Endothelial cell of umbilical vein (primary cell): Measurements from ENCODE around the gene NRF1. TPM values are rescaled to one million over a fixed set of nuclear protein-coding genes. Genes with fewer than 3 reads are reported as not detected.

Experiments used
- BruUV-seq: library from RNA; stranded (reverse); fragments of 400-500 nt; replicated peaks from 2 replicates; lab custom pipeline; 2021; lab: Mats Ljungman, UMichigan
- CTCF ChIA-PET: fragments of 300-600, 350-600 bp; sonication (Branson Sonifier 250); formaldehyde crosslinking; loops from one replicate; lab custom pipeline; 2021; ENCODE audit warnings: antibody characterized with exemption, inconsistent platforms; lab: Charles Lee
- POLR2A ChIA-PET: fragments of 300-600, 350-600 bp; sonication (Branson Sonifier 250); formaldehyde crosslinking; loops from one replicate; lab custom pipeline; 2021; ENCODE audit warnings: antibody characterized with exemption, inconsistent platforms; lab: Charles Lee
- DNase-seq: peaks from one replicate; pipeline ENCODE4 v3.0.0-alpha.2; 2011; ENCODE audit warnings: low read depth, low spot score
- FAIRE-seq: peaks from 2 replicates; lab custom pipeline; 2011; peaks lifted over from hg19 to GRCh38; lab: Jason Lieb, UNC
- H2AFZ ChIP-seq: 2 replicates; pipeline ENCODE4 v1.6.0; 2012; ENCODE audit warnings: low read depth, low read length, control low read depth, inconsistent platforms
- H3K27ac ChIP-seq: 2 replicates; pipeline ENCODE4 v1.5.1; 2011; ENCODE audit warnings: low read depth, mild to moderate bottlenecking, control low read depth, low read length, moderate library complexity; ENCODE audit not compliant: insufficient read depth
- H3K27me3 ChIP-seq, 2 experiments: 2 replicates each; pipeline versions ENCODE4 v1.6.0 to v1.6.1; 2011; ENCODE audit warnings: low read length in 2 of 2, mixed read lengths in 1 of 2; ENCODE audit not compliant: control insufficient read depth in 2 of 2, insufficient read depth in 2 of 2
- H3K36me3 ChIP-seq, 2 experiments: 2 replicates in 1 of 2; 3 replicates in 1 of 2; pipeline ENCODE4 v1.5.1; 2011; ENCODE audit warnings: low read length in 2 of 2, mild to moderate bottlenecking in 1 of 2, moderate library complexity in 1 of 2; ENCODE audit not compliant: control insufficient read depth in 2 of 2, insufficient read depth in 2 of 2; ENCODE audit errors: extremely low read depth in 1 of 2
- H3K4me1 ChIP-seq: 3 replicates; pipeline ENCODE4 v1.5.1; 2011; ENCODE audit warnings: mild to moderate bottlenecking, low read length; ENCODE audit not compliant: control insufficient read depth, insufficient read depth; ENCODE audit errors: extremely low read depth
- H3K4me2 ChIP-seq: 2 replicates; pipeline ENCODE4 v1.6.1; 2011; ENCODE audit warnings: low read length, control low read depth, mixed read lengths; ENCODE audit not compliant: insufficient read depth
- H3K4me3 ChIP-seq, 3 experiments: fragments of 200-600 bp in 1 of 3; sonication (generic), shearing (Covaris generic) in 1 of 3; replicated peaks in 1 of 3; 2 replicates each; pipeline ENCODE4 v1.5.1; 2011 to 2016; ENCODE audit warnings: control low read depth in 3 of 3, low read length in 3 of 3, mild to moderate bottlenecking in 2 of 3, inconsistent platforms in 1 of 3, low read depth in 1 of 3, moderate library complexity in 1 of 3; ENCODE audit not compliant: insufficient read depth in 1 of 3
- H3K79me2 ChIP-seq: 2 replicates; pipeline ENCODE4 v1.6.0; 2012; ENCODE audit warnings: low read length, inconsistent platforms; ENCODE audit not compliant: control insufficient read depth, insufficient read depth
- H3K9ac ChIP-seq: replicated peaks from 2 replicates; pipeline ENCODE3; 2011; ENCODE audit warnings: low read length, control low read depth; ENCODE audit not compliant: insufficient read depth; ENCODE audit errors: extremely low read depth
- H3K9me1 ChIP-seq: replicated peaks from 3 replicates; pipeline ENCODE4 v1.6.0; 2011; ENCODE audit warnings: mild to moderate bottlenecking, low read length; ENCODE audit not compliant: control insufficient read depth, insufficient read depth; ENCODE audit errors: extremely low read depth
- H3K9me3 ChIP-seq: replicated peaks from 2 replicates; pipeline ENCODE4 v1.5.1; 2012; ENCODE audit warnings: low read length, inconsistent platforms; ENCODE audit not compliant: control insufficient read depth, insufficient read depth
- H4K20me1 ChIP-seq: replicated peaks from 2 replicates; pipeline ENCODE3; 2011; ENCODE audit warnings: mild to moderate bottlenecking, low read length; ENCODE audit not compliant: control insufficient read depth, insufficient read depth; ENCODE audit errors: extremely low read depth
- CTCF ChIP-seq, 2 donors: IDR thresholded peaks; 1 replicate in 1 of 2; 2 replicates in 1 of 2; pipeline ENCODE4 v1.5.1; 2011; ENCODE audit warnings: low read length in 2 of 2, mild to moderate bottlenecking in 2 of 2, moderate library complexity in 2 of 2, control low read depth in 1 of 2, inconsistent platforms in 1 of 2, low read depth in 1 of 2; ENCODE audit not compliant: insufficient read depth in 1 of 2; ENCODE audit errors: extremely low read depth in 1 of 2
- EZH2 ChIP-seq: IDR thresholded peaks from 2 replicates; pipeline ENCODE4 v1.6.1; 2012; ENCODE audit warnings: borderline replicate concordance, low read depth, mild to moderate bottlenecking, moderate library complexity, low read length, inconsistent platforms; ENCODE audit not compliant: severe bottlenecking
- FOS ChIP-seq: IDR thresholded peaks from 2 replicates; pipeline ENCODE4 v1.6.1; 2011; ENCODE audit warnings: mild to moderate bottlenecking, low read length, moderate library complexity, borderline replicate concordance; ENCODE audit not compliant: insufficient read depth
- GATA2 ChIP-seq: IDR thresholded peaks from 2 replicates; pipeline ENCODE4 v1.7.0; 2011; ENCODE audit warnings: low read depth, mild to moderate bottlenecking, moderate library complexity, mixed read lengths, low read length; ENCODE audit not compliant: insufficient read length, insufficient read depth
- JUN ChIP-seq: IDR thresholded peaks from 2 replicates; pipeline ENCODE4 v1.6.1; 2011; ENCODE audit warnings: borderline replicate concordance, low read depth; ENCODE audit not compliant: insufficient read length, insufficient read depth
- MAX ChIP-seq: IDR thresholded peaks from 2 replicates; pipeline ENCODE4 v1.6.1; 2011; ENCODE audit not compliant: insufficient read depth, insufficient read length
- MYC ChIP-seq: IDR thresholded peaks from one replicate; pipeline ENCODE4 v1.6.1; 2011; ENCODE audit warnings: mild to moderate bottlenecking, low read depth, low read length
- POLR2A ChIP-seq: IDR thresholded peaks from 2 replicates; pipeline ENCODE4 v1.6.1; 2012; ENCODE audit warnings: low read depth, mild to moderate bottlenecking, control low read depth, low read length
- POLR2AphosphoS5 ChIP-seq: IDR thresholded peaks from 2 replicates; pipeline ENCODE4 v1.6.1; 2012; ENCODE audit warnings: low read depth, mild to moderate bottlenecking, control low read depth, low read length, moderate library complexity; ENCODE audit not compliant: insufficient read depth
- dilution Hi-C: fragments of 300-500 bp; cut with MboI; formaldehyde crosslinking; loops from one replicate; pipeline ENCODE4 v1.15.0; 2019; ENCODE audit warnings: low sequenced_read_pairs; ENCODE audit not compliant: extremely low pct_ligation_motif_present
- intact Hi-C: fragments of 100-400 bp; cut with micrococcal nuclease; formaldehyde crosslinking; loops from one replicate; pipeline ENCODE4 v1.10.0; 2022
- polyA plus RNA-seq, 4 experiments: library from polyadenylated mRNA; depleted of rRNA in 3 of 4; stranded (reverse) in 3 of 4; unstranded in 1 of 4; fragments of >200 nt; gene quantifications; 2 replicates each; pipeline versions ENCODE4 v1.2.1 to v1.2.3, GENCODE V29; 2011 to 2012; ENCODE audit warnings: missing spikeins in 1 of 4
- total RNA-seq: library from RNA; stranded (reverse); gene quantifications from 2 replicates; pipeline ENCODE4 v1.2.3, GENCODE V29; 2021

The NRF1 gene
- total and polyA plus RNA-seq, 2 donors (not counting 3 experiments of a cell fraction or from before 2014, with no cell fraction given), result 14.6 to 20.3 TPM

- POLR2A ChIA-PET, result no interaction called here
- BruUV-seq, result no TSS peak
- dilution Hi-C loops, result no loop called here
- Histone ChIP-seq H3K27ac (no peak overlapping the region), H3K4me3 (no peak overlapping the region), H2AFZ (no peak overlapping the region), H3K9me1 (no peaks in the 10 kb centered on the region), H3K27me3 (peaks cover 6 to 7% of the 10 kb centered on the region in 2 experiments), H3K9ac (no peak overlapping the region), H3K4me1 (no peaks in the 10 kb centered on the region), H3K9me3 (no peaks in the 10 kb centered on the region), H3K4me2 (no peak overlapping the region), H3K79me2 (no peaks in the 10 kb centered on the region), H4K20me1 (no peaks in the 10 kb centered on the region), H3K36me3 (no peaks in the 10 kb centered on the region)
- DNase-seq (no peak), FAIRE-seq (no peak)
- CTCF ChIA-PET, result no interaction called here
- intact Hi-C loops, result no loop called here
- TF ChIP-seq MAX (no peak), JUN (no peak), GATA2 (no peak), POLR2A (no peak), MYC (no peak), FOS (no peak), CTCF (IDR thresholded peaks at IDR 0.05; ENCODE audit: extremely low read depth in 1 of 2, insufficient read depth in 1 of 2, low read depth in 1 of 2, low read length in 2 of 2) (no peak), POLR2AphosphoS5 (no peak), EZH2 (no peak)
Observed at GRCh38 chr7:129771201-129771927, 159.8 kb downstream of the NRF1 start.
